ENCODE data around the gene DTX1.

Gene DTX1

DNA sequence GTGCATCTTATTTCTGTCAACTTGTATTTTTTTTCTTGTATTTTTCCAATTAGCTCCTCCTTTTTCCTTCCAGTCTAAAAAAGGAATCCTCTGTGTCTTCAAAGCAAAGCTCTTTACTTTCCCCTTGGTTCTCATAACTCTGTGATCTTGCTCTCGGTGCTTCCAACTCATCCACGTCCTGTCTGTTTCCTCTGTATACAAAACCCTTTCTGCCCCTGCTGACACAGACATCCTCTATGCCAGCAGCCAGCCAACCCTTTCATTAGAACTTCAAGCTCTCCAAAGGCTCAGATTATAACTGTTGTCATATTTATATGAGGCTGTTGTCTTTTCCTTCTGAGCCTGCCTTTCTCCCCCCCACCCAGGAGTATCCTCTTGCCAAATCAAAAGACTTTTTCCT, 45.8 kb upstream of the DTX1 start:
- no peaks in the 10 kb centered on the region for H3K36me3 ChIP-seq (ENCODE audit: control insufficient read depth in 2 of 2, insufficient read depth in 1 of 2, low read length in 2 of 2)
- POLR2A ChIA-PET: no interaction called here

DNA sequence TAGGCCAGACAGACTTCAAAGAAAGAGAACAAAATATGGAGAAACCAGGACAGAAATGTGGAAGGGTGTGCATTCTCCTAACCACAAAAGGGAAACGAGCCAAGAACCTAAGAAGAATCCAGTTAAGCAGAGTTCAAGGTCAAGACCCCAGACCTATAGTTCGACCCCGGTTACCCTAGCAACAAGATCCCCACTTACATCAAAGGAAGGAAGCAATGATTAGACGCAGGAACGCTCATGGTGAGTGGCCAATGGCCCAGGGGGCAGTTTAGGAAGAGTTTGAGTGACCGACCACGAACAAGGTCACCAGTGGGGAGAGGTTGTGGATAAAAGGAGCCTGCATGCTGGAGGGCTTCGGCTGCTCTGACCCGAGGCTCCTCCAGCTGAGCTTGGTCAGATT, 42.0 kb upstream of the DTX1 start:
- no peak for TF ChIP-seq ZNF530 (tag by site-specific recombination; IDR thresholded peaks at IDR 0.05; ENCODE audit: low read depth)
- TF ChIP-seq ZNF510 (tag by site-specific recombination; IDR thresholded peaks at IDR 0.05; ENCODE audit: insufficient replicate concordance): no peak
- TF ChIP-seq, protein P1, sequence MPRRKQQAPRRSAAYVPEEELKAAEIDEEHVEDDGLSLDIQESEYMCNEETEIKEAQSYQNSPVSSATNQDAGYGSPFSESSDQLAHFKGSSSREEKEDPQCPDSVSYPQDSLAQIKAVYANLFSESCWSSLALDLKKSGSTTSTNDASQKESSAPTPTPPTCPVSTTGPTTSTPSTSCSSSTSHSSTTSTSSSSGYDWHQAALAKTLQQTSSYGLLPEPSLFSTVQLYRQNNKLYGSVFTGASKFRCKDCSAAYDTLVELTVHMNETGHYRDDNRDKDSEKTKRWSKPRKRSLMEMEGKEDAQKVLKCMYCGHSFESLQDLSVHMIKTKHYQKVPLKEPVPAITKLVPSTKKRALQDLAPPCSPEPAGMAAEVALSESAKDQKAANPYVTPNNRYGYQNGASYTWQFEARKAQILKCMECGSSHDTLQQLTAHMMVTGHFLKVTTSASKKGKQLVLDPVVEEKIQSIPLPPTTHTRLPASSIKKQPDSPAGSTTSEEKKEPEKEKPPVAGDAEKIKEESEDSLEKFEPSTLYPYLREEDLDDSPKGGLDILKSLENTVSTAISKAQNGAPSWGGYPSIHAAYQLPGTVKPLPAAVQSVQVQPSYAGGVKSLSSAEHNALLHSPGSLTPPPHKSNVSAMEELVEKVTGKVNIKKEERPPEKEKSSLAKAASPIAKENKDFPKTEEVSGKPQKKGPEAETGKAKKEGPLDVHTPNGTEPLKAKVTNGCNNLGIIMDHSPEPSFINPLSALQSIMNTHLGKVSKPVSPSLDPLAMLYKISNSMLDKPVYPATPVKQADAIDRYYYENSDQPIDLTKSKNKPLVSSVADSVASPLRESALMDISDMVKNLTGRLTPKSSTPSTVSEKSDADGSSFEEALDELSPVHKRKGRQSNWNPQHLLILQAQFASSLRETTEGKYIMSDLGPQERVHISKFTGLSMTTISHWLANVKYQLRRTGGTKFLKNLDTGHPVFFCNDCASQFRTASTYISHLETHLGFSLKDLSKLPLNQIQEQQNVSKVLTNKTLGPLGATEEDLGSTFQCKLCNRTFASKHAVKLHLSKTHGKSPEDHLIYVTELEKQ (tag by site-specific recombination; IDR thresholded peaks at IDR 0.05; ENCODE audit: borderline replicate concordance): no peak
- no peak for TF ChIP-seq ZNF132 (tag by site-specific recombination; IDR thresholded peaks at IDR 0.05; ENCODE audit: borderline replicate concordance)
- no peak for TF ChIP-seq ZNF112 (tag by site-specific recombination; IDR thresholded peaks at IDR 0.05)
- no peak for TF ChIP-seq CTCF (tag by site-specific recombination; IDR thresholded peaks at IDR 0.05)
- no peak for TF ChIP-seq ZNF629 (tag by site-specific recombination; IDR thresholded peaks at IDR 0.05)
- no peak for TF ChIP-seq ZNF174 (tag by site-specific recombination; IDR thresholded peaks at IDR 0.05)
- Histone ChIP-seq H3K27ac (ENCODE audit: extremely low read depth, low read depth, low read length) (no peak overlapping the region), H3K9me3 (ENCODE audit: control insufficient read depth, insufficient read depth, low read depth, low read length) (no peaks in the 10 kb centered on the region), H3K36me3 (ENCODE audit: control insufficient read depth in 2 of 2, insufficient read depth in 1 of 2, low read length in 2 of 2) (no peaks in the 10 kb centered on the region), H3K4me3 (ENCODE audit: low read depth, low read length) (no peak overlapping the region), H3K4me1 (ENCODE audit: control insufficient read depth, insufficient read depth, low read length) (no peaks in the 10 kb centered on the region)
- POLR2A ChIA-PET: no interaction called here
- CTCF ChIA-PET: no interaction called here

More for the DNA sequence above, 45.8 kb upstream of the DTX1 start:
- Histone ChIP-seq H3K9me3 (ENCODE audit: control insufficient read depth, insufficient read depth, low read depth, low read length) (no peaks in the 10 kb centered on the region), H3K4me3 (ENCODE audit: low read depth, low read length) (no peak overlapping the region), H3K4me1 (ENCODE audit: control insufficient read depth, insufficient read depth, low read length) (no peaks in the 10 kb centered on the region), H3K27ac (ENCODE audit: extremely low read depth, low read depth, low read length) (no peak overlapping the region)
- TF ChIP-seq ZNF341 (tag by site-specific recombination; IDR thresholded peaks at IDR 0.05; ENCODE audit: low read depth): no peak
- no peak for TF ChIP-seq YY2 (tag by site-specific recombination; IDR thresholded peaks at IDR 0.05)
- no peak for TF ChIP-seq ZNF701 (tag by site-specific recombination; IDR thresholded peaks at IDR 0.05)
- TF ChIP-seq ZNF416 (tag by site-specific recombination; IDR thresholded peaks at IDR 0.05): no peak
- TF ChIP-seq ZFHX2 (tag by site-specific recombination; conservative IDR thresholded peaks at IDR 0.05): no peak
- TF ChIP-seq ZNF654 (tag by site-specific recombination; IDR thresholded peaks at IDR 0.05; ENCODE audit: low read depth): no peak
- no peak for TF ChIP-seq ZNF311 (tag by site-specific recombination; IDR thresholded peaks at IDR 0.05; ENCODE audit: borderline replicate concordance)
- no peak for TF ChIP-seq PRDM4 (tag by site-specific recombination; IDR thresholded peaks at IDR 0.05)
- TF ChIP-seq ZNF558 (tag by site-specific recombination; IDR thresholded peaks at IDR 0.05): no peak
- TF ChIP-seq KLF7 (tag by site-specific recombination; IDR thresholded peaks at IDR 0.05; ENCODE audit: borderline replicate concordance): no peak
- TF ChIP-seq REPIN1 (tag by site-specific recombination; IDR thresholded peaks at IDR 0.05; ENCODE audit: low read depth): no peak
- TF ChIP-seq ZNF830 (tag by site-specific recombination; IDR thresholded peaks at IDR 0.05; ENCODE audit: low read depth): no peak
- CTCF ChIA-PET: interaction anchor here (0.7 to 1.3 kb wide), 4 partner anchors 13 to 20 kb away, joined by 3 to 6 read pairs (median 3); no protein-coding TSS in a partner anchor

Data from HEK293 (cell line).